HG03097 (cell line): ENCODE data around the gene MYO5B.
A peak's percentile ranks its signal among the peaks of the same experiment; 100 is the strongest.
"Not testable (repeated sequence)": the region's sequence is repeated elsewhere in the genome, so short reads cannot be mapped to it uniquely, and the experiment has no call there.

ENCODE experiments used
- ATAC-seq: cut with Tn5 transposase; IDR thresholded peaks from one replicate; pipeline ENCODE4 v1.9.1; 2021; ENCODE audit not compliant: unreplicated experiment, low FRiP score

The MYO5B gene

GRCh38 chr18:49814147-49814499 is 380.8 kb downstream of the MYO5B start:
- peak; percentile 19 for ATAC-seq

GRCh38 chr18:49813319-49814146 is 381.4 kb downstream of the MYO5B start, which contains the start of gene ACAA2:
Gene ACAA2 (minus strand): TSS chr18:49813533. CDS start chr18:49813484, 49 bp downstream.
- peak; percentile 72 for ATAC-seq

GRCh38 chr18:49813069-49813318 is 382.0 kb downstream of the MYO5B start:
- peak; percentile 30 for ATAC-seq

GRCh38 chr18:49812286-49813068 is 382.5 kb downstream of the MYO5B start:
- ATAC-seq = no peak

DNA sequence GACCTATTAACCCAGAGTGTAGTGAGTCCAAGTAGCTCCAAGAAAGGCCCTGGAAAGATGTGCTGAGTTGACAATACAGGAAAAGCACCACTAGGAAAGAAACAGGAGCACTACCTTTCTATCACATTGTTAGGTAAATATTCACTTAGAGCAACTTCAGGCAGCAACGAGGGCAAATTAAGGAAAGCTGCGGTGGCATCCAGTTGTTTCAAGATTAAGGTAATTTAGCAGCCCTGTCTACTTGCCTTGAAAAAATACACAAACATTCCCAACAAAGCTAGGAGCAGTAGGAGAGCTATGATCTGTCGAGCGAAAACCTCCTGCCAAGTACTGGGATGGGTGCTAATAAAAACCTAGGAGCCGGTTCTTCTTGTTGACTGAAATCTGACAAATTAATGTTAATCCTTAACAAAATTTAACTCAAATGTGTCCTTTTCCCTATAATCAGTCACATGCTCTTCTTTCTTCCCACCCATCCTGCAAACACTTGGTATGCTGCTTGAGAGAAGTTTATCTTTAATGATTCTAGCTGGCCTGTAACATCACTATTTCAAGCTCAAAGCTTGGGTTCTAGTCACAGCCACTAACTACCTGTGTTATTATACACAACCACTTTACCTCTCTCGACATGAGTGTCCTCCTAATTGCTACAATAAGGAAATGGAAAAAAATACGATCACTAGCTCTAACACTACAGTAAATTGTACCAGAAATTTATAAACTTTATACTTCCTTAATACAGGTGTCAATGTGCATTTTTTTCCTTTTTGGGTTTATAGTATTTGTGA is 383.6 kb downstream of the MYO5B start:
- ATAC-seq = no peak

DNA sequence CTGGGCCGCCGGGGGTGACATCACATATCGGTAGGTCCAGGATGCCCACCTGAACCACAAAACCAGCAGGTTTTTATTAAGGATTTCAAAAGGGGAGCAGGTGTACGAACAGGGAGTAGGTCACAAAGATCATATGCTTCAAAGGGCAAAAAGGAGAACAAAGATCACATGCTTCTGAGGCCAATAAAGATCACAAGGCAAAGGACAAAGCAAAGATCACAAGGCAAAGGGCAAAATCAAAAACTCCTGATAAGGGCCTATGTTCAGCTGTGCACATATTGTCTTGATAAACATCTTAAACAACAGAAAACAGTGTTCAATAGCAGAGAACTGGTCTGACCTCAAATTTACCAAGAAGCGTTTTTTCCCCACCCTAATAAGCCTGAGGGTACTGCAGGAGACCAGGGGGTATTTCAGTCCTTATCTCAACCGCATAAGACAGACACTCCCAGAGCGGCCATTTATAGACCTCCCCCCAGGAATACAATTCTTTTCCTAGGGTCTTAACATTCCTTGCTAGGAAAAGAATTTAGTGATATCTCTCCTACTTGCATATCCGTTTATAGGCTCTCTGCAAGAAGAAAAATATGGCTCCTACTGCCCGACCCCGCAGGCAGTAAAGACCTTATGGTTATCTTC is 386.3 kb downstream of the MYO5B start:
- not testable (repeated sequence) for ATAC-seq

DNA sequence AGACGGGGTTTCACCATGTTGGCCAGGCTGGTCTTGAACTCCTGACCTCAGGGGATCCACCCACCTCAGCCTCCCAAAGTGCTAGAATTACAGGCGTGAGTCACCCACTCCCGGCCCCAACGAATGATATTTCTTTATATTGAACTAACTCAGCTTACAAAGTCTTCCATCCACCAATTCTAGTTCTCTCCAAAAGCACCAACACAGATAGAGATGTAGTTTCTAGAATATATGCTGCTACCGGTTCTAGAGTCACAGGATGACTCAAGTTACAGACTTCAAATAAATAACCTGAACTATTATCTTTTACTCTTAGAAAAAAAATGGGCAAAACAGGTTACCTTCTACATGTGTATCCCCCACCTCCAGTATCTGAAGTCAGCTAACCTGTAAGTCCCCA is 390.9 kb downstream of the MYO5B start:
- no peak for ATAC-seq

- ATAC-seq = no peak
Observed at GRCh38 chr18:49802623-49803022, 392.3 kb downstream of the MYO5B start.

GRCh38 chr18:49800491-49800890 is 394.5 kb downstream of the MYO5B start:
- ATAC-seq = not testable (repeated sequence)

DNA sequence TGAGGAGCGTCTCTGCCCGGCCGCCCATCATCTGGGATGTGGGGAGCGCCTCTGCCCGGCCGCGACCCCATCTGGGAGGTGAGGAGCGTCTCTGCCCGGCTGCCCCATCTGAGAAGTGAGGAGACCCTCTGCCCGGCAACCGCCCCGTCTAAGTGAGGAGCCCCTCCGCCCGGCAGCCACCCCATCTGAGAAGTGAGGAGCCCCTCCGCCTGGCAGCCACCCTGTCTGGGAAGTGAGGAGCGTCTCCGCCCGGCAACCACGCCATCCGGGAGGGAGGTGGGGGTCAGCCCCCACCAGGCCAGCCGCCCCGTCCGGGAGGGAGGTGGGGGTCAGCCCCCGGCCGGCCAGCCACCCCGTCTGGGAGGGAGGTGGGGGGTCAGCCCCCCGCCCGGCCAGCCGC is 395.1 kb downstream of the MYO5B start:
- ATAC-seq = not testable (repeated sequence)

GRCh38 chr18:49798001-49798400 is 396.9 kb downstream of the MYO5B start:
- ATAC-seq = no peak

- no peak for ATAC-seq
Observed at GRCh38 chr18:49795612-49796552, 399.1 kb downstream of the MYO5B start.

- no peak for ATAC-seq
Observed at GRCh38 chr18:49794743-49795142, 400.2 kb downstream of the MYO5B start.

DNA sequence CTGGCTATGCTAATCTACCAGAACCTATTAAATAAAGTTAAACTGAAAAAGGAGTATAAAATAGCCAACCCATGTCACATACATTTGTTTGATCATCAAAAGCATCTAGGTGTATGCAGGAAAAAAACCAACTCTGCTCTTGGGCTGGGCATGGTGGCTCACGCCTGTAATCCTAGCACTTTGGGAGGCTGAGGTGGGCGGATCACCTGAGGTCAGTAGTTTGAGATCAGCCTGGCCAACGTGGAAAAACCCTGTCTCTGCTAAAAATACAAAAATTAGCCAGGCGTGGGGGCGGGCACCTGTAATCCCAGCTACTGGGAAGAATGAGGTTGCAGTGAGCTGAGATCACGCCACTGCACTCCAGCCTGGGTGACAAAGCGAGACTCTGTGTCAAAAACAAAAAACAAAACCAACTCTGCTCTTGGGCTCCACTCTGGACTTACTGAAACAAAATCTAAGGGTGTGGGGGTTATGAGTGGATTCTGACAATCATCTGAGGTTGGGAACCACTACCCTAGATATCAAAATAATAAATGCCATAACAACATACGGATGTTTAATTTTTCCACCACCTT is 405.3 kb downstream of the MYO5B start:
- not testable (repeated sequence) for ATAC-seq

GRCh38 chr18:49788327-49788898 is 406.5 kb downstream of the MYO5B start:
- ATAC-seq = no peak

- no peak for ATAC-seq
Observed at GRCh38 chr18:49786019-49786720, 408.8 kb downstream of the MYO5B start.

DNA sequence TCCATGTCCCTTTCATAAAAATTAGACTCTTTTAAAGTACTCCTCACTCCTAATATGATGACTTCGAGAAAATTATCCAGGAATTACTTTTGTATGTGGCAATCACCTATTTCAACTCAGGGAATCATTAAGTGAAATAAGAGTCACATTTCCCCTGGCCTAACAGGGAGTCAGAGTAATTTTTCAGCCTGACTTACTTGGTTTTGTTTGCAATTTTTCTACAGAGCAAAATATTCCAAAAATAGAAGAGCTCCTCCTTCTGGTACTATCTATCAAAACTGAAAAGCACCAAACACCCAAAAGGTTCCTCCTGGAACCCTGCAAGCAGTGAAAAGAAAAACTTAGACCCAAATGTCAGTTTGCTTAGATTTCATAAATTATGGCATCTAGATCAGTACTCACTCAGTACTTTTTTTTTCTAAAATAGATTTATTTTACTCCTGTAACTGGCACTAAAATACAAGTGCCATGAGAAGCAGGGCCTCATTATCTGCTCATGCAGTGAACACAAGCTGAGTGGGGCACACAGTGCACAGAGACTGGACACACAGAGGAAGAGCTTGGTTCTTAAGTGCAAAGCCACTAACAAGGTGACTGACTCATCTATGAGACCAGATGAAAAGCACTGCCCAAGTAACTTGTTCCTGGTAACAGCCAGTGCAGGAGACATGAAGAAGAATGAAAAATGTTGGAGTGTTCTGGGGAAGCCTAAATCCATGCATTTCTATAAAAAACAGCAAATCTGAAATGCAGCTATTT is 410.3 kb downstream of the MYO5B start:
- no peak for ATAC-seq

GRCh38 chr18:49783631-49784030 is 411.3 kb downstream of the MYO5B start:
- not testable (repeated sequence) for ATAC-seq
